GM23338 (cell line): ENCODE results near the gene CLIP2. TPM values are rescaled to one million over a fixed set of nuclear protein-coding genes. Genes with fewer than 3 reads are reported as not detected.

Experiments
- ATAC-seq: fragments of 200-7000 bp; cut with Tn5 transposase; 3 replicates; pipeline ENCODE4 v1.9.1; 2020
- DNase-seq: peaks from one replicate; pipeline ENCODE4 v3.0.0-alpha.2; 2015; ENCODE audit warnings: low spot score
- H2AFZ ChIP-seq: fragments of 200-600 bp; sonication (generic); 2 replicates; pipeline ENCODE4 v1.8.0; 2016; ENCODE audit warnings: antibody characterized with exemption, mild to moderate bottlenecking, moderate library complexity
- H3F3A ChIP-seq: fragments of 200-600 bp; sonication (generic); replicated peaks from 2 replicates; pipeline ENCODE4 v1.8.0; 2017; ENCODE audit warnings: antibody characterized with exemption, mixed run types, low read depth
- H3K27ac ChIP-seq: fragments of 200-600 bp; sonication (generic); 2 replicates; pipeline ENCODE4 v1.6.1; 2016; ENCODE audit warnings: low read depth
- H3K27me3 ChIP-seq: fragments of 200-600 bp; sonication (generic); 2 replicates; pipeline ENCODE4 v1.8.0; 2016; ENCODE audit warnings: mild to moderate bottlenecking, mixed run types, moderate library complexity; ENCODE audit not compliant: insufficient read depth
- H3K36me3 ChIP-seq: fragments of 200-600 bp; sonication (generic); 2 replicates; pipeline ENCODE4 v1.8.0; 2016; ENCODE audit warnings: mild to moderate bottlenecking; ENCODE audit not compliant: insufficient read depth
- H3K4me1 ChIP-seq: fragments of 200-600 bp; sonication (generic); 2 replicates; pipeline ENCODE4 v1.8.0; 2016; ENCODE audit warnings: mild to moderate bottlenecking, moderate library complexity; ENCODE audit not compliant: insufficient read depth
- H3K4me2 ChIP-seq: fragments of 200-600 bp; sonication (generic); 2 replicates; pipeline ENCODE4 v1.7.1; 2017; ENCODE audit warnings: mixed run types
- H3K4me3 ChIP-seq: fragments of 200-600 bp; sonication (generic); 2 replicates; pipeline ENCODE4 v1.6.1; 2016; ENCODE audit warnings: mixed run types
- H3K79me2 ChIP-seq: fragments of 200-600 bp; sonication (generic); replicated peaks from 2 replicates; pipeline ENCODE4 v1.8.0; 2017; ENCODE audit warnings: mild to moderate bottlenecking; ENCODE audit not compliant: insufficient read depth
- H3K9me2 ChIP-seq: fragments of 200-600 bp; sonication (generic); 2 replicates; pipeline ENCODE4 v1.8.0; 2017; ENCODE audit not compliant: insufficient read depth
- H4K20me1 ChIP-seq: fragments of 200-600 bp; sonication (generic); replicated peaks from 2 replicates; pipeline ENCODE4 v1.8.0; 2017; ENCODE audit warnings: mild to moderate bottlenecking; ENCODE audit not compliant: insufficient read depth
- H3K27ac Mint-ChIP-seq: 2 replicates; pipeline ENCODE4 v1.8.0; 2020; ENCODE audit warnings: inconsistent platforms, mild to moderate bottlenecking, moderate library complexity, mixed read lengths
- H3K27me3 Mint-ChIP-seq: 3 replicates; pipeline ENCODE4 v1.8.0; 2022; ENCODE audit warnings: low read depth, mild to moderate bottlenecking, moderate library complexity, mixed read lengths, inconsistent platforms; ENCODE audit not compliant: insufficient read depth, poor library complexity
- H3K36me3 Mint-ChIP-seq: 3 replicates; pipeline ENCODE4 v1.8.0; 2021; ENCODE audit warnings: low read depth, mild to moderate bottlenecking, inconsistent platforms, moderate library complexity, mixed read lengths
- H3K4me1 Mint-ChIP-seq: 3 replicates; pipeline ENCODE4 v1.8.0; 2020; ENCODE audit warnings: mild to moderate bottlenecking, inconsistent platforms, mixed read lengths
- H3K4me3 Mint-ChIP-seq: 3 replicates; pipeline ENCODE4 v1.8.0; 2021; ENCODE audit warnings: moderate library complexity, mild to moderate bottlenecking, inconsistent platforms, mixed read lengths
- H3K9me3 Mint-ChIP-seq: 3 replicates; pipeline ENCODE4 v1.8.0; 2020; ENCODE audit warnings: moderate library complexity, mild to moderate bottlenecking, inconsistent platforms, mixed read lengths
- CREB1 ChIP-seq: fragments of 250-450 bp; sonication (Bioruptor Pico); IDR thresholded peaks from 2 replicates; pipeline ENCODE4 v1.5.0; 2020; ENCODE audit warnings: low read depth, mild to moderate bottlenecking, moderate library complexity
- CTCF ChIP-seq, 2 experiments: fragments of 200-600 bp in 1 of 2; sonication (generic) in 1 of 2; conservative IDR thresholded peaks; 2 replicates each; pipeline versions ENCODE4 v1.5.1 to v1.6.1; 2016 to 2017; ENCODE audit warnings: antibody characterized with exemption in 2 of 2, low read depth in 2 of 2, mild to moderate bottlenecking in 2 of 2, moderate library complexity in 1 of 2
- ETS1 ChIP-seq: IDR thresholded peaks from 2 replicates; pipeline ENCODE4 v1.6.1; 2016; ENCODE audit warnings: antibody characterized with exemption
- EZH2 ChIP-seq: fragments of 200-600 bp; sonication (generic); IDR thresholded peaks from one replicate; pipeline ENCODE4 v1.8.0; 2017; ENCODE audit warnings: antibody characterized with exemption, mild to moderate bottlenecking, low read depth; ENCODE audit not compliant: unreplicated experiment
- EZH2phosphoT487 ChIP-seq: fragments of 200-600 bp; sonication (generic); IDR thresholded peaks from one replicate; pipeline ENCODE4 v1.8.1; 2018; ENCODE audit warnings: antibody characterized with exemption; ENCODE audit not compliant: unreplicated experiment
- JUNB ChIP-seq: IDR thresholded peaks from one replicate; pipeline ENCODE4 v1.6.1; 2016; ENCODE audit warnings: antibody characterized with exemption; ENCODE audit not compliant: unreplicated experiment
- NANOG ChIP-seq: IDR thresholded peaks from 2 replicates; pipeline ENCODE4 v1.6.1; 2016; ENCODE audit warnings: antibody characterized with exemption, borderline replicate concordance
- POLR2AphosphoS5 ChIP-seq: IDR thresholded peaks from 2 replicates; pipeline ENCODE4 v1.6.1; 2016; ENCODE audit warnings: antibody characterized with exemption, low read depth
- REST ChIP-seq: IDR thresholded peaks from one replicate; pipeline ENCODE4 v1.6.1; 2018; ENCODE audit warnings: antibody characterized with exemption; ENCODE audit not compliant: unreplicated experiment
- STAT1 ChIP-seq: IDR thresholded peaks from one replicate; pipeline ENCODE4 v1.6.1; 2016; ENCODE audit warnings: antibody characterized with exemption; ENCODE audit not compliant: unreplicated experiment
- ZNF114 ChIP-seq: fragments of 250-450 bp; sonication (Bioruptor Pico); IDR thresholded peaks from 2 replicates; pipeline ENCODE4 v1.5.0; 2020; ENCODE audit warnings: mild to moderate bottlenecking, moderate library complexity
- ZNF331 ChIP-seq: fragments of 250-450 bp; sonication (Bioruptor Pico); IDR thresholded peaks from 2 replicates; pipeline ENCODE4 v1.5.0; 2020; ENCODE audit warnings: low read depth, mild to moderate bottlenecking, moderate library complexity
- ZNF462 ChIP-seq: fragments of 250-450 bp; sonication (Bioruptor Pico); IDR thresholded peaks from 2 replicates; pipeline ENCODE4 v1.5.0; 2020; ENCODE audit warnings: mild to moderate bottlenecking, moderate library complexity
- polyA plus RNA-seq: library from polyadenylated mRNA; unstranded; fragments of >200 nt; fragmentation: Nextera tagmentation; extraction: Ambion mirVana; gene quantifications from 2 replicates; pipeline ENCODE4 v1.2.1, GENCODE V29; 2016
- total RNA-seq: library from RNA; depleted of rRNA; stranded (reverse); fragments of >200 nt; shearing (Covaris generic); gene quantifications from 2 replicates; pipeline ENCODE4 v1.2.3, GENCODE V29; 2014

Gene CLIP2
- total and polyA plus RNA-seq, 2 experiments from 2014 or later: 8.1 to 51.9 TPM

GRCh38 chr7:74304550-74304949 is 15.3 kb downstream of the CLIP2 start:
- H3F3A ChIP-seq: no peaks in the 10 kb centered on the region
- H3K9me2 ChIP-seq: no peaks in the 10 kb centered on the region
- H3K4me1 ChIP-seq: no peaks in the 10 kb centered on the region
- no peak overlapping the region for H3K4me2 ChIP-seq
- DNase-seq (no peak), ATAC-seq (no peak)
- no peak overlapping the region for H3K27ac ChIP-seq
- Mint-ChIP-seq H3K27ac (no peak overlapping the region), H3K36me3 (peaks cover 6% of the 10 kb centered on the region; the same call in 2 of the 3 replicates), H3K4me3 (no peak overlapping the region), H3K9me3 (no peaks in the 10 kb centered on the region), H3K27me3 (peaks cover 1% of the 10 kb centered on the region), H3K4me1 (peaks cover 6% of the 10 kb centered on the region; the same call in 2 of the 3 replicates)
- TF ChIP-seq POLR2AphosphoS5: no peak
- no peak for TF ChIP-seq EZH2phosphoT487
- no peak for TF ChIP-seq ETS1
- no peak for TF ChIP-seq CREB1 (CRISPR knock-in tag)
- TF ChIP-seq CTCF (conservative IDR thresholded peaks at IDR 0.05; ENCODE audit: low read depth in 2 of 2): no peak
- no peak for TF ChIP-seq ZNF331 (CRISPR knock-in tag)
- TF ChIP-seq STAT1: no peak
- TF ChIP-seq JUNB: no peak
- no peak for TF ChIP-seq EZH2
- no peak for TF ChIP-seq NANOG
- no peak for TF ChIP-seq ZNF114 (CRISPR knock-in tag)
- TF ChIP-seq ZNF462: no peak
- no peak for TF ChIP-seq REST
- H3K4me3 ChIP-seq: no peak overlapping the region
- H3K79me2 ChIP-seq: peaks cover 65% of the 10 kb centered on the region
- H4K20me1 ChIP-seq: peaks cover 33% of the 10 kb centered on the region
- H3K27me3 ChIP-seq: no peaks in the 10 kb centered on the region
- no peak overlapping the region for H2AFZ ChIP-seq
- H3K36me3 ChIP-seq: no peaks in the 10 kb centered on the region
